ENCODE measurements around the gene PIK3R5.

The PIK3R5 gene

DNA sequence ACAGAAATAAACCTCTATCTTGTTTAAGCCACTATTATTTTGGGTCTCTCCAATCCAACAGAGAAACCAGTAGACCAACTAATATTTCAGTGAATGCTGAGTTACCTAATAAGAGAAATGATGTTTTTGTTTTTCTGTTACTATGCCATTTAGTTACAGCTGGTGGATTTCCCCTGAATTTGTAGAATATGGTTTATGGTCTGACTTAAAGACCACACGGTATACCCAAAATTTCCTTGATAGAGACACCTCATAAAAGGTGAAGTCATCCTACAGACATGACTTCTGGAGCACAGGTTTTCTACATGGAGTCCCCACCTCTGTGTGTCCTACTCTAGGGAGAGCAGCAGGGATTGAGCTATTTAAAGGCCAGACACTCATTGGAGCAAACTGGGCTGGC lies 13.3 kb downstream of the PIK3R5 start:
- DNase-seq, result no peak

DNA sequence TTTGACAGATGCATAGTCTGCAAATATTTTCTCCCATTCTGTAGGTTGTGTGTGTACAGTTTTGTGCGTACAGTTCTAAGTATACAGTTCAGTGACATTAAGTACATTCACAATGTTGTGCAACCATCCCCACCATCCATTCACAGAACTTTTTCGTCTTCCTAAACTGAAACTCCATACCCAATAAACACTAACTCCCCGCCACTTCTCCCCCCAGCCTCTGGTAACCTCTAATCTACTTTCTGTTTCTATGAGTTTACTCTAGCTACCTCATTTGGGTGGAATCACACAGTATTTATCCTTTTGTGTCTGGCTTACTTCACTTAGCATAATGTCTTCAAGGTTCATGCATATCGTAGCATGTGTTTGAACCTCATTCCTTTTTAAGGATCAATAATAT lies 14.3 kb downstream of the PIK3R5 start:
- peak in 1 of 5 donors; percentile 27 for DNase-seq

GRCh38 chr17:8949061-8949661 lies 16.3 kb downstream of the PIK3R5 start:
- DNase-seq, result peak in 1 of 5 donors; percentile 76

DNA sequence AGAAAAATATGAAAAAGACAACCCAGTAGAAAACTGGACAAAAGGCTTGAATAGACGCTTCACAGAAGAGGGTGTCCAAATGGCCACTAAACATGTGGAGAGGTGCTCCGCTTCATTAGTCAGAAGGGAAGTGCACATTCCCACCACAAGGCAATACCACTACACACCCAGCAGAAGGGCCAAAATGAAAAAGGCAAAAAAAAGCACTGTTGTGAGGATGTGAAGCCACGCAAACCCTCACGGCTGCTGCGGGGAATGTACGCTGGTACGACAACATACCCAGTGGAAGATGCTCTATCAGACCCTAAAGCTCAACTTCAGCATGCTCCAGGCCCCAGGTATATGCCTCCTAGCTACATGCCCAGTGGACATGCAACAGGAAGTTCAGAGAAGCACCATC lies 17.0 kb downstream of the PIK3R5 start:
- no peak for DNase-seq

DNA sequence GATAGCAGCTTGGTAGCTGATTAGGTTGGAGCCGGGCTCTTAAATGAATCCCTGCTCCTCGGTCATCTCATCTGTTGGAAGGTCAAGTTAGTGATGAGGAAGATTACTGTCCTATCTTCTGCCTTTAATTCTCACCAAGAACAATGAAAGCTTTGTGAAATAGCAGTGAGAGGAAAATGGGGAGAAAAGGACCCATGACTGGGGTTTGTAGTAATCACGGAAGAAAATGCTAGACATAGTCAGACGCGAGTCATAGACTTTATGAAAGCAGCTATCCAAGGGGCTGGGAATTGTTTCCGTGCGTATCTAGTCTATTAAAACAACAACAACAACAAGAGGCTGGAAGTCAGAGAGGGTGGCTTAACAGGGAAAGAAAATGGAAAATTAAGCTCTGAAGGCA lies 18.3 kb downstream of the PIK3R5 start:
- no peak for DNase-seq

DNA sequence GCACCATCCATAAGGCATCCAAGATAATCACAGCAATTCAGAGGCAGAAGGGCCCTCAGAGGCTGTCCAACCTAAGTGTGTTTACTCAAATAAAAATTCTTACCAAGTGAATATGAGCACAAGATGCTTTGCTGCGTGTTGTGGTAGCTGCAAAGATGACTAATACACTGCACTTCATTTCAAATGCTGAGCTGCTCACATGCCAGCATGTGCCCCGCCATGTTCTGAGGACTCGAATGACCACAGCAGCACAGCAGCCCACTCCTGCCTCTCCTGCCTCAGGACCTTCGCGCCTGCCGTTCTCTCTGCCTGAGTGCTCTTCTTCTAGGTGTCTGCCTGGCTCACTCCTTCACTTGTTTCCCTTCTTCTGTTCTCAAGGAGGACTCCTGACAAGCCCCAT lies 19.0 kb downstream of the PIK3R5 start:
- peak in 1 of 5 donors; percentile 15 for DNase-seq

- DNase-seq, result no peak
These were observed 19.4 kb downstream of the PIK3R5 start for GRCh38 chr17:8946071-8946470.

DNA sequence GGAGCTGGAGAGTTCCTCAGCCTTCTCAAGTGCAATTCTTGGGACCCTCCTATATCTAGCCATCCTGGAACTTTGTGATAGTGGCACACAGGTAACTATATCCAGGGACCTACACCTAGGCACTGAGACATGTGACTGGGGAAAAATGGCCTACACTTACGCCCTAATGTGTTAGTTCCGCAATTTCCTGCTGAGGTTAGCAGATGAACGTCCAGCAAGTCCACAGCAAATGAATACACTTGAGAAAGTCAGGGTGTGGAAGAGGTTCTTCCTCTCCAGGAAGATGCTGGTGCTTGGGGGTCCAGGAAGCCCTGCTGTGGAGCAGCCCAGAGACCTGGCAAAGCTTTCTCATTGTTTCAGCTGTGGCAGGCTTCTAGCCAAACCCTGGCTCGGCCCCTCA lies 20.8 kb downstream of the PIK3R5 start:
- DNase-seq, result no peak

DNA sequence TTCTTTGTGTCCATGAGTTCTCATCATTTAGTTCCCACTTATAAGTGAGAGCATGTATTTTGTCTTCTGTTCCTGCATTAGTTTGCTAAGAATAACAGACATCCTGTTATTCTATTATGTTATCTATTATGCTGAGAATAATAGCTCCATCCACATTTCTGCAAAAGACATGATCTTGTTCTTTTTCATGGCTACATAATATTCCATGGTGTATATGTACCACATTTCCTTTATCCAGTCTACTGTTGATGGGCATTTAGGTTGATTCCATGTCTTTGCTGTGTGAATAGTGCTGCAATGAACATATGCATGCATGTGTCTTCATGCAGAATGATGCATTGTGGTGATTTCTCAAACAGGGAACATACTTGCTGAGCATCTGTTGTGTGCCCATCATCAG lies 21.4 kb downstream of the PIK3R5 start:
- DNase-seq, result no peak

DNA sequence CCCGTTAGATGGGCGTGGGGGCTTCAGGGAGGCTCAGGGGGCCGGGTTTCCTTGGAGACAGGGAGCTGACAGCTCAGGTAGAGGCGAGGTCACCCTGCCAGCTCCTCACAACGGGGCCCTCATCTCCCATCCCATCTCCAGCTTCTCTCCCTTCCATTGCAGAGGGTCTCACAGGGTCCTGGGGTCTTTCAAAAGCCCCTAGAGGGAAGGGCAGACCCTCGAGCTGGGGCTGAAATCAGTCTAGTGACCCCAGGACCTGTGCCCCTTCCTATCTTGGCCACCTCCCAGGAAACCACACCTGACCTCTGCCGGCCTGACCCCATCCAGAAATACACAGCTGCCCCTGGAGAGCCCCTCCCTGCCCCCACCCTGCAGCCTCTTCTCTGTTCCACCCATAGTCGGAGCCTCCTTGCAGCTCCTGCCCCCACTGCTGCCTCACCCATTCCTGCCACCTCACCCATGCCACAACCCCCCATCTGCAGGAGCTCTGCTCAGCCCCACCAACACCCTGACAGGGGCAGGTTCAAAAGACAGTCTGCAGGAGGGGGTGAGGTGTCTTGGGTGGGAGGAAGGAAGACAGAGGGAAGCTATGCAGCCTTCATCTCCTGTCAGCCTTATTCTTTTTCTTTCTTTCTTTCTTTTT lies 23.4 kb downstream of the PIK3R5 start:
- peak in 2 of 5 donors; percentile 23 to 44 for DNase-seq

DNA sequence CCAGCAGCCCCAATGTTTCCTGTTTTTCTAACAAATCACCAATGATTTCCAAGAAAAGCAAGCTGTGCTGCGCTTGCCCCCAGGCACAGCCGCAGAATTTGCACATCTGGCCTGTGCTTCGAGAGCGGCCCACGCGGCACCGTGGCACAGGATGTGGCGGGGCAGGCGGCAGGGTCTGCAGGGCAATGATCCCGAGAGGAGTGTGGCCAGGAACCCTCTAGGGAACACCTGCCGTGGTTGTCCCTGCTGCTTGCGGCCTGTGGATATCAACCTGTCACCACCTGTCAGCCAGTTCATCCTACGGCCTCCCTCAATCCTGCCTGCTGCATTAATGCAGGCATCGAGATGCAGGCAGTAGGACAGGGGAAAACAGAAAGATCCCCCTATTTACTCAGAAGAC lies 24.0 kb downstream of the PIK3R5 start:
- DNase-seq, result peak; percentile 31 to 88 (median 44)

DNA sequence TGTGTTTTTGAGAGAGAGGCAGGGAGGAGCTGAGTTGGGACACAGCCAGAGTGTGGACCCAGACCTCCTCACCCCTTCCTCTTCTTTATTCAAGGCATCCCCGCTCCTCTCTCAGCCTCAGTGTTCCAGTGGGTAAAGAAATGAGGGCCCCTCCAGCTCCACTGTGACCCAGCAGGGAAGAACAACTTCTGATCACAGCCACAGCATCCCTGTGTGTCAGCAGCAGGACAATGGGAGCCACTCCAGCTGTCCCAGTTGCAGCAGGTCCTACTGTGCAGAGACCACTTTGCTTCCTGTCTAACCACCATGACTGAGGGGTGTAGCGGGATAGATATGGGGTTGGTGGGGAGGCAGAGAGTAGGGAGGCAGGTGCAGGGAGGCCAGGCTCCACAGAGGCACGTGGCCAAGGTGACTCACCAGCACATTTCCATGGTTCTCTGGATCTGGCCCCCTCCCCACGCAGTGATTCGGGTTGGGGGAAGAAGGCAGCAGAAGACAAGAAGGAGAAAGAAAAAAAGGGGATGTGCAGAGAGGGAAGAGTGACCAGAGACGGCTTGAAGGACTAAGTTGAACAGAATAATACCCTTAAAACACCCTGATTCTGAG lies 24.5 kb downstream of the PIK3R5 start:
- peak in 2 of 5 donors; percentile 22 to 70 for DNase-seq

GRCh38 chr17:8939496-8940334 lies 25.8 kb downstream of the PIK3R5 start:
- DNase-seq, result peak in 2 of 5 donors; percentile 19 to 66

- no peak for DNase-seq
These were observed 26.6 kb downstream of the PIK3R5 start for GRCh38 chr17:8938933-8939332.

DNA sequence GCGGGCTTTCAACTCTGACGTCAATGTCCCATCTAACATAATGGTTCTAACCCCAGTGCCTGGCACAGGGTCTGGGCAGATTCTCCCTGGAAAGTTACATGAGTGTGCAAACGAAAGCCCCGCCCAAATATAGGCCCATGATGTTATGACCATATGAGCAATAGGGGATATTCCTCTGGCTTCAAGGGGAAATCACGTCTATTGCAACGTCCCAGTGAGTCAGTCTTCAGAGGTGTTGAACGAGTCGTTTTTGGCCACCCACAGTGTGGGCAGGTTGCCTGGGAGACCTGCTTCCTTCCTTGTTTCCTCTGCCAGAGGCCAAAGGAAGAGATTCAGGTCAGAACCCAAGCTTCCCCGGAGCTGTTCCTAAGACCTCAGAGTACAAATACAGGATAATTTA lies 30.3 kb downstream of the PIK3R5 start:
- peak in 2 of 5 donors; percentile 21 to 69 for DNase-seq

- no peak for DNase-seq
These were observed 31.2 kb downstream of the PIK3R5 start for GRCh38 chr17:8934346-8934745.

DNA sequence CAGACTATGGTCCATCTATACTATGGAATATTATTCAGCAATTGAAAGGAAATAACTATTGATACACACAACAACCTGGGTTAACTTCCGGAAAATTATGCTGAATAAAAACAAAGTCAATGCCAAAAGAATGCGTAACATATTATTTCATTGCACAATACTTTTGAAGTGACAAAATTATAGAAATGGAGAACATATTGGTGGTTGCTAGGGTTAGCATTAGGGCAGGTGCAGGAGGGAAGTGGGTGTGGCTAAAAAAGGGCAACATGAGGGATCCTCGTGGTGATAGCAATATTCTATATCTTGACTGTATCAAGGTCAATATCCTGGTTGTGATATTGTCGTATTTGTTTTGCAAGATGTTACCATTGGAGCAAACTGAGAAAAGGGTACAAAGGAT lies 34.9 kb downstream of the PIK3R5 start:
- no peak for DNase-seq

DNA sequence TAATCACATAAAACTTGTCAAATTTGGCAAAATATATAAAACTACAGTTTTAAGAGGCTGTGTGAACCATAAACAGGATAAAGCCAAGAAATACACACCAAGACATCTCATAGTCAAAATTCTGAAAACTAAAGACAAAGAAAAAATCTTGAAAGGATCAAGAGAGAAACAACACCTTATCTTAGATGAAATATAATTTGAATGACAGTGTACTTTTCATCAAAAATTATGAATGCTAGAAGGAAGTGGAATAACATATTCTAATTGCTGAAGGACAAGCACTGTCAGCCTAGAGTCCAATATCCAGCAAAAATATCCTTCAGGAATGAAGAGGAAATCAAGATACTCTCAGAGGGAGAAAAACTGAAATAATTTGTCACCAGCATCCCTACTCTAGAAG lies 37.2 kb downstream of the PIK3R5 start:
- no peak for DNase-seq

DNA sequence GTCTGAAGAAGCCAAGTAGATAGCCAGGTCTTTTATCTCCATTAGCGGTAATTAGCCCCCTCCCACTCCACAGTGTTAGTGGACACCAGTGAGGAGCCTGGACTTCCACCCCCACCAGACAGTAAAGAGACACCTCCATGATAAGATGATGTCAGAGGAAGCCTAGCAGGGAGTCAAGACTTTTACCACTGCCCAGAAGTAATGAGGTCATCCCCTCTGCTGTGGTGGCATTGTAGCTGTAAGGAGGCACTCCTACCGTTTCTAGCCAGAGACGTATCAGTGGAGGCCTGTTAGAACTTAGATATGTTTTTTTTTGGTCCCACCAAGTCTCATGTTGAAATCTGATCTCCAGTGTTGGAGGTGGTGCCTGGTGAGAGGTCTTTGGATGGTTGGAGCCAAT lies 38.1 kb downstream of the PIK3R5 start:
- DNase-seq, result no peak

GRCh38 chr17:8925808-8926207 lies 39.7 kb downstream of the PIK3R5 start:
- DNase-seq, result no peak

- DNase-seq, result no peak
These were observed 40.4 kb downstream of the PIK3R5 start for GRCh38 chr17:8925141-8925540.

- DNase-seq, result no peak
These were observed 40.9 kb downstream of the PIK3R5 start for GRCh38 chr17:8924595-8924994.

DNA sequence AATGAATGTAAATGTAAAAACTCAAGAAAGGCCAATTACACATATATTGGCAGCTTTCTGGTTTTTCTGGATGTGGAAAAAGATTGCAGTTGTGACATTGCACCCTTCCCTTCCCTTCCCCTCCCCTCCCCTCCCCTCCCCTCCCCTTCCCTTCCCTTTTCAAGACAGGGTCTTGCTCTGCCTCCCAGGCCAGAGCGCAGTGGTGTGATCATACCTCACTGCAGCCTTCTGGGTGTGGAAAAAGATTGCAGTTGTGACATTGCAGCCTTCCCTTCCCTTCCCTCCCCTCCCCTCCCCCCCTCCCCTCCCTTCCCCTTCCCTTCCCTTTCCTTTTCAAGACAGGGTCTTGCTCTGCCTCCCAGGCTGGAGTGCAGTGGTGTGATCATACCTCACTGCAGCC lies 41.7 kb downstream of the PIK3R5 start:
- no peak for DNase-seq

DNA sequence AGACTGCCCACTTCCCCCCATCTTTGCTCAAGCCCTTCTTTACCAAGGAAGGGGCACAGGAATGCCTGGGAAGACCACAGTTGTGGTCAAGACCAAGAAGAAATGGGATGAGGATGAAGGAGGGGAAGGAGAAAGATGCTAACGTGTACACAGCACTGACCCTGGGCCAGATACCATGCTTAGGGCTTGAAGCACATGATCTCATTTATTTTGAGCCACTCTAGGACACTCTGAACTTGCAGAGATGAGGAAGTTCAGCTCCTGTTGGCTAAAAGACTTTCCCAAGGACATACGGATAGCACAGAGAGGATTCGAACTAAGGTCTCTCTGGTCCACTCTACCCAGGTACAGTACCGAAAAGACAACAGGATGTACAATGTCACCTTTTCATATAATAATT lies 42.6 kb downstream of the PIK3R5 start:
- no peak for DNase-seq
